Ovary (tissue), 9 donors: ENCODE data around the gene PTPA. TPM values are rescaled to one million over a fixed set of nuclear protein-coding genes. Genes with fewer than 3 reads are reported as not detected.

Experiments used
- DNase-seq, 5 donors: peaks; one replicate each; pipeline ENCODE4 v3.0.0-alpha.2; 2019 to 2020
- H3K27ac ChIP-seq, 2 donors: fragments of 200-600 bp; one replicate each; pipeline versions ENCODE4 v1.5.1 to v1.8.0; 2019 to 2022
- H3K27me3 ChIP-seq: fragments of 200-600 bp; one replicate; pipeline ENCODE4 v1.8.0; 2022
- H3K36me3 ChIP-seq: fragments of 200-600 bp; sonication (generic); one replicate; pipeline ENCODE4 v1.5.1; 2019
- H3K4me1 ChIP-seq: one replicate; pipeline ENCODE4 v1.8.1; 2013; ENCODE audit warnings: mild to moderate bottlenecking, moderate library complexity; ENCODE audit not compliant: insufficient read depth
- H3K4me3 ChIP-seq: fragments of 200-600 bp; sonication (generic); one replicate; pipeline ENCODE4 v1.5.1; 2017
- H3K9me3 ChIP-seq, 2 donors: fragments of 200-600 bp in 1 of 2; sonication (generic) in 1 of 2; one replicate each; pipeline versions ENCODE4 v1.5.1 to v1.8.1; 2013 to 2019; ENCODE audit warnings: mild to moderate bottlenecking in 1 of 2, moderate library complexity in 1 of 2
- CTCF ChIP-seq, 3 donors: fragments of 450-650 bp in 2 of 3; fragments of 200-600 bp in 1 of 3; IDR thresholded peaks; one replicate each; pipeline versions ENCODE4 v1.5.1 to v1.8.0; 2016 to 2022; ENCODE audit warnings: antibody characterized with exemption in 3 of 3, mild to moderate bottlenecking in 1 of 3
- EP300 ChIP-seq: sonication (generic); formaldehyde crosslinking; IDR thresholded peaks from one replicate; pipeline ENCODE4 v1.6.1; 2017; ENCODE audit warnings: antibody characterized with exemption
- POLR2A ChIP-seq: fragments of 450-650 bp; IDR thresholded peaks from one replicate; pipeline ENCODE4 v1.6.1; 2017; ENCODE audit warnings: antibody characterized with exemption, mild to moderate bottlenecking, moderate library complexity
- WGBS, 3 donors: extraction: QIAGEN DNeasy Blood & Tissue Kit in 1 of 3; methylation state at CpG; one replicate each; pipeline versions ENCODE4 v1.1.5 to v1.1.7; 2013 to 2017; 5-methylcytosine and 5-hydroxymethylcytosine counted together
- intact Hi-C, 4 donors: fragments of 100-400 bp; cut with DNase I; formaldehyde crosslinking; loops; one replicate each; pipeline versions ENCODE4 v1.11.0 to v1.15.1; 2022 to 2023
- polyA plus RNA-seq, 2 donors: library from polyadenylated mRNA; stranded (reverse); fragments of 200-250 nt in 1 of 2; fragments of 350-450 nt in 1 of 2; fragmentation: Illumina TruSeq in 1 of 2; extraction: RNeasy Lipid Tissue Mini Kit (QIAGEN cat#74804) in 1 of 2; gene quantifications; one replicate each; pipeline ENCODE4 v1.2.3, GENCODE V29; 2013 to 2014
- total RNA-seq, 7 donors: library from RNA; depleted of rRNA in 2 of 7; stranded (reverse); fragments of >200 nt in 2 of 7; fragmentation: NEBNext Ultra II Directional in 3 of 7; extraction: Animal tissue kit (Norgen Biotek cat#: 25700) in 3 of 7; gene quantifications; one replicate each; pipeline versions ENCODE4 v1.1.0 to v1.2.4, GENCODE V29; 2016 to 2023
- donor health status: DM: no; HTN: no; CAD: no; lungs with moderate emphysema.
- donor health status: DM: no; HTN: no; CAD: no.
- donor health status: Bipolar disorder and iron deficiency.
- donor health status: DM: yes; HTN: yes; CAD: no.
- donor health status: DM: no; HTN: no; CAD: no.
- donor health status: DM: yes; HTN: yes; CAD: no.

PTPA gene
- total and polyA plus RNA-seq, 9 donors, result 32.1 to 107 (median 89.2) TPM

DNA sequence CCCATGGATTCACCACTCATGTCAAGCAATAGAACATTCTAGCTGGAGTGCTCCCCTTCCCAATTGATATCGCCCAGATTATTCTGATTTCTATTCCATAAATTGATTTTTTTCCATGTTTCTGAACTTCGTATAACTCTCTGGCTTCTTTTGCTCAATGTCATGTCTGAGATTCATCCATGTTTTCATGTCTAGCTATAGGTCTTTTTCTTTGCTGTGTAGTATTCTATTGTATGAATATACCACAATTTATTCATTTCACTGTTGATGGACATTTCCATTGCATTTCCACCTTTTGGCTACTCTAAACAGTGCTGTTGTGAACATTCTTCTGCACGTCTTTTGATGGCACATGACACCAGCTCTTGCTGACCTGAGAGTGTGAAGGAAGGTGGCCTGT, 19.6 kb downstream of the PTPA start:
- no peaks in the 10 kb centered on the region for H3K9me3 ChIP-seq
- TF ChIP-seq CTCF (IDR thresholded peaks at IDR 0.05) (no peak), POLR2A (no peak), EP300 (no peak)
- H3K36me3 ChIP-seq, result no peaks in the 10 kb centered on the region
- H3K27me3 ChIP-seq, result no peaks in the 10 kb centered on the region
- no peak overlapping the region for H3K4me3 ChIP-seq
- 65 to 74% (median 65%) methylated on average over 3 of the region's 3 CpGs for WGBS, 3 donors
- intact Hi-C loops, result loop anchor here in 3 of 4 donors (5.0 to 10.0 kb wide), 3 partner anchors 644 to 657 kb away; no protein-coding TSS in a partner anchor
- no peak for DNase-seq
- no peak overlapping the region for H3K27ac ChIP-seq
- H3K4me1 ChIP-seq, result no peaks in the 10 kb centered on the region

- WGBS, 3 donors, result 44 to 47% (median 45%) methylated on average over 13 of the region's 13 CpGs
Measured at GRCh38 chr9:129131300-129132145, 20.3 kb downstream of the PTPA start.

DNA sequence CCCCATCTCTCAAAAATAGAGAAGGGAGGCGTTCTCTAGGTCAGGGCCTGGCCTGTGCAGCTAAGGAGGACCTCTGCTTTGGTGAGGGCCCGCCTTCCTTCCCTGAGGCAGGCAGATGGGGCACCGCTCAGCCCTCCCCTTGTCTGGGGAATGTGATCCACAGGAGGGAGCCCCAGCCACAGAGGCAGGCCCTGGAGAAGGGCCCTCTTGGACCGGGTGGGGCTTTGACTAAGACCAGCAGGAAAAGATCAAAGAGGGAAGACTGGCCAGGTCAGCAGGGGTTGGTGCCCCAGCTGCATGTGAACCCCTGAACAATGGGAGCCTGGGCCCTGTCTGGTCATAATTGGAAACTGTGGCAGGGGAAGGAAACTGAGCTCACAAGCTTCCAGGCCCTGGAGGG, 21.9 kb downstream of the PTPA start:
- peak in 1 of 5 donors; percentile 18 for DNase-seq
- no peaks in the 10 kb centered on the region for H3K36me3 ChIP-seq
- H3K9me3 ChIP-seq, result no peaks in the 10 kb centered on the region
- H3K27ac ChIP-seq, result no peak overlapping the region
- no peaks in the 10 kb centered on the region for H3K4me1 ChIP-seq
- no peak overlapping the region for H3K4me3 ChIP-seq
- TF ChIP-seq CTCF (IDR thresholded peaks at IDR 0.05), result no peak
- TF ChIP-seq EP300, result no peak
- TF ChIP-seq POLR2A, result no peak
- no peaks in the 10 kb centered on the region for H3K27me3 ChIP-seq
- 78 to 88% (median 87%) methylated on average over 4 of the region's 4 CpGs for WGBS, 3 donors
- intact Hi-C loops, result loop anchor here in 3 of 4 donors (5.0 to 10.0 kb wide), 3 partner anchors 642 to 654 kb away; no protein-coding TSS in a partner anchor

More at GRCh38 chr9:129131300-129132145, 20.3 kb downstream of the PTPA start:
- H3K4me1 ChIP-seq, result no peaks in the 10 kb centered on the region
- intact Hi-C loops, result loop anchor here in 3 of 4 donors (5.0 to 10.0 kb wide), 3 partner anchors 643 to 656 kb away; no protein-coding TSS in a partner anchor
- no peaks in the 10 kb centered on the region for H3K9me3 ChIP-seq
- no peaks in the 10 kb centered on the region for H3K27me3 ChIP-seq
- no peak overlapping the region for H3K27ac ChIP-seq
- DNase-seq, result peak; percentile 68 to 85 (median 81)
- H3K36me3 ChIP-seq, result no peaks in the 10 kb centered on the region
- no peak overlapping the region for H3K4me3 ChIP-seq
- TF ChIP-seq CTCF (IDR thresholded peaks at IDR 0.05) (peak; percentile 81 to 96 (median 96)), EP300 (no peak)

GRCh38 chr9:129135476-129135875, 24.3 kb downstream of the PTPA start:
- DNase-seq, result no peak
- Histone ChIP-seq H3K9me3 (no peaks in the 10 kb centered on the region), H3K4me3 (no peak overlapping the region), H3K27me3 (no peaks in the 10 kb centered on the region), H3K36me3 (no peaks in the 10 kb centered on the region), H3K4me1 (peaks cover 11% of the 10 kb centered on the region), H3K27ac (no peak overlapping the region)
- intact Hi-C loops, result loop anchor here in 2 of 4 donors (5.0 to 10.0 kb wide), 2 partner anchors 492 to 639 kb away; partner anchors contain the start of gene NTMT1 (in 1 of the 2)
- TF ChIP-seq POLR2A, result no peak
- no peak for TF ChIP-seq CTCF (IDR thresholded peaks at IDR 0.05)
- TF ChIP-seq EP300, result no peak
- WGBS, 3 donors, result 82 to 91% (median 82%) methylated on average over 6 of the region's 6 CpGs
